HG03135 (cell line): Measurements from ENCODE around the gene C16orf95.

ENCODE experiments used
- ATAC-seq: cut with Tn5 transposase; IDR thresholded peaks from one replicate; pipeline ENCODE4 v1.9.1; 2021; ENCODE audit warnings: mild to moderate bottlenecking, moderate library complexity; ENCODE audit not compliant: unreplicated experiment

C16orf95 gene

GRCh38 chr16:87295661-87296531 lies 21.3 kb downstream of the C16orf95 start:
- ATAC-seq: no peak

- ATAC-seq: no peak
Measured at GRCh38 chr16:87295259-87295658, 21.9 kb downstream of the C16orf95 start.

DNA sequence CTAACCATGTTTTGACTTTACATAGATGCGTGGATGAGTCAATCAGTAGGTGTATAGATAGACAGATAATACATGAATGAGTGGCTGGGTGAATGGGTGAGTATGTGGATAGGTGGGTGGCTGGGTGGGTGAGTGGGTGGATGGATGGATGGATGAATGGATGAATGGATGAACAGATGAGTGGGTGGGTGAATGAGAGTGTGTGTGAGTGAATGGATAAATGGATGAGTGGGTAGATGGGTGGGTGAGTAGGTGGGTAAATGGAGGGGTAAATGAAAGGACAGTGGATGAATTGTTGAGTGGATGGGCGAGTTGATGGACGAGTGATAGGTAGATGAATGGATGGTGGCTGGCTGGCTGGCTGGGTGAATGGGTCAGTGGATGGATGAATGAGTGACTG lies 23.2 kb downstream of the C16orf95 start:
- no peak for ATAC-seq

DNA sequence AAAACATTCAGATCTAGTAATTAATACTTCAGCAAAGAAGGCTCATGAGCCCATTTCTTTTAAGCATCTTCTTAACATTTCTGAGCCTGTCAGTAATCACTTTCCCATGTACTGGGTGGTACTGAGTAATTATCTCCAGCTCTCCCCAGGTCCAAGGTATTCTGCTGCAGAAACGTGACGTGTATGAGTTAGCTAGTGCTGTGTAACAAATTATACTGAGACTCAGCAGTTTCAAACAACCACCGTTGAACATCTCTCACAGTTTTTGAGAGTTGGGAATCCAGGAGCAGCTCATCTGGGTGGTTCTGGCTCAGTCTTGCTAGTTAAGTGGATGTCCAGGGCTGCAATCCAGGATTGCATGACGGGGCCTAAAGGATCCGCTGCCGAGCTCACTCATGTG lies 25.2 kb downstream of the C16orf95 start:
- no peak for ATAC-seq

DNA sequence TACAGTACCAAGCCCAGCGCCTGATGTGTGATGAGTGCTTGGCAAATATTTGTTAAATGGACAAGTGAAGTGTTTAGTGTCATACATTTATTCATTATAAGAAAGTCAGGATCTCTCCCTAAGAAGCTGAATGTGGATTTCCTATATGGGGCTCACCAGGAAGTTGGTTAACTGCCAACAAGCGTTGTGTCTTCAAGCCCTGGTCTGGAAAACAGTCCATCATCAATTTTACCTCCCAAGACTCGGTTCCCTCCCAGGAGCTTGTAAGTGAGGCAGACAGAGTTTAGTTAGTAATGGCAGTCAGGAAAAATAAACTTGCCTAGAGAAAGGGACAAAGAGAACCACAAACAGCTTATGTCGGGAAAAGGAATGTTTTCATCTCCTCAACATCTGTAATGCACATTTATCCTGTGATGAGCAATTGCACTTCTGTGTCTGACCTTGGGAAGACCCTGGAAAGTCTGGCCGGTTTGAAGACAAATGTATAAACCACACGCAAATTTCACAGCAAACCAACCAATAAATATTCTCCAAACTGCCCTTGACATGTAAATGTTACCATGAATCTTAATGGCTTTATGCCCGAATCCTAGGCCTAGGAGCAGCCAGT lies 28.3 kb downstream of the C16orf95 start:
- no peak for ATAC-seq

DNA sequence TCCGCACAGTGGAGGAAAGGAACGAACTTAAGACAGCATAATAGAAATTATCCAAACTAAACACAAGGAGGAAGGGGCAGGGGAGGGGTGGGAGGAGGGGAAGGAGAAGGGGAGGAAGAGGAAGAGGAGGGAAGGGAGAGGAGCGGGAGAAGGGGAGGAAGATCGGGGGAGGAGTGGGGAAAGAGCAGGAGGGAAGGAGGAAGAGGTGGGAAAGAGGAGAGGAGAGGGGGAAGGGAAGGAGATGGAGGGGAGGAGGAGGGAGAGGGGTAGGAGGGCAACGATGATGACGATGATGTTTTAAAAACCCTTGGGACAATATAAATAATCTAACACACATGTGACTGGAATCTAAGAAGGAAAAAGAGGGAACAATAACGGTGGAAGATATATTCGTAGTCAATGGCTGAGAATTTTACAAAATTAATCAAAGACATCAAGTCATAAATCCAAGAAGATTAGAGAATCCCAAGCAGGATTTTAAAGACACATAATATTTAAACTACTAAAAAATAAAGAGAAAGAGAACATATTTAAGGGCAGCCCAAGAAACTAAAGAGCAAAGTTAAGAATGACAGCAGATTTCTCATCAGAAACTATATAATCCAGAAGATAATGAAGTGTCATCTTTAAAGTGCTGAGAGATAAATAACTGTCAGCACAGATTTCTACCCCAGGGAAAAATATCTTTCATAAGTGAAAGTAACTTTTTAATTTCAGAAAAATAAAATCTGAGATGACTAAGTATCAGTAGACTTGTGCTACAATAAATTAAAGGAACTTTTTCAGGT lies 30.2 kb downstream of the C16orf95 start:
- ATAC-seq: no peak

DNA sequence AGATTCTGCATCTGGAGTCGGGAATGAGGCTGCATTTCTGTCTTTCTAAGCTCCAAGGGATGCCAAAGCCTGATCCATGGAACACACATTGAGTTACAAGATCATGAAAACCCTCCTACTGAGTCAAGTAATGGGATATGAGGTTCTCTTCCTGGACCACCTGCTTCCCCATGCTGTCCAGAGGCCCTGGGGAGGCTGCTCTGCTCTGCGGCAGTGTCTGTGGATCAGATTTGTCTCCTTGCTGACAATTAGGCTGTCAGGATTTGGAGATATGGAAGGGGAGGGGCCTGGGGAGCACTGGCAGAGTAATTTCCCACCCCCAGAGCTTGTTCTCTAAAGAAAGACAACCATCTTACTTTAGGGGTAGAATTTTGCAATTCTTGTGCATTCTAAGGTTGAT lies 33.0 kb downstream of the C16orf95 start:
- ATAC-seq: no peak

- ATAC-seq: no peak
Measured at GRCh38 chr16:87279094-87279658, 38.0 kb downstream of the C16orf95 start.

GRCh38 chr16:87278191-87279093 lies 38.8 kb downstream of the C16orf95 start:
- no peak for ATAC-seq

DNA sequence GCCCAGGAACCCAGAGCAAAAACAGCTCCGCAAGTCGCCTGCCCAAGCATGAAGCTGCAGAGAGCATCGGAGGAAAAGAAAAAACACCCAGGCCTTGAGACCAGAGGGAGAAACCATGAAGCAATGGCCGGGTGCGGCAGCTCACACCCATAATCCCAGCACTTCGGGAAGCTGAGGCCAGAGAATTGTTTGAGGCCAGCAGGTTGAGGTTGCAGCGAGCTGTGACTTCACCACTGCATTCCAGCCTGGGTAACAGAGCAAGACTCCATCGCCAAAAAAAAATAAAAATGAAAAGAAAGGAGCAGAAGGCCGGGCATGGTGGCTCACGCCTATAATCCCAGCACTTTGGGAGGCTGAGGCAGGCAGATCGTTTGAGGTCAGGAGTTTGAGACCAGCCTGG lies 40.3 kb downstream of the C16orf95 start:
- no peak for ATAC-seq

- no peak for ATAC-seq
Measured at GRCh38 chr16:87276091-87276701, 41.0 kb downstream of the C16orf95 start.

DNA sequence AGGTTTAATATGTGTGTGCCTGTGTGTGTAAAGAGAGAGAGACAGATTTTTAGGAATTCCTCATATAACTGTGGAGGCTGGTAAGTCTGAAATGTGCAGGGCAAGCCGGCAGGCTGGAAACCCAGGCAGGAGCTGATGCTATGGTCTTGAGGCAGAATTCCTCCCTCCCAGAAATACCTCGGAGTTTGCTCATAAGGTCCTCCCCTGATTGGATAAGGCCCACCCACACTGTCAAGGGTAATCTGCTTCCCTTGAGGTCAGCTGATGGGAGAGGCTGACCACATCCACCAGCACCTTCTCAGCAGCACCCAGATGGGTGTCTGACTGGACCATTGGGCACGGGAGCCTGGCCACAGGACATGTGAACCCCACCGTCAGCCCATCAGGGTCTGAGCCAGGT lies 42.4 kb downstream of the C16orf95 start:
- no peak for ATAC-seq

- ATAC-seq: no peak
Measured at GRCh38 chr16:87273471-87274030, 43.6 kb downstream of the C16orf95 start.

DNA sequence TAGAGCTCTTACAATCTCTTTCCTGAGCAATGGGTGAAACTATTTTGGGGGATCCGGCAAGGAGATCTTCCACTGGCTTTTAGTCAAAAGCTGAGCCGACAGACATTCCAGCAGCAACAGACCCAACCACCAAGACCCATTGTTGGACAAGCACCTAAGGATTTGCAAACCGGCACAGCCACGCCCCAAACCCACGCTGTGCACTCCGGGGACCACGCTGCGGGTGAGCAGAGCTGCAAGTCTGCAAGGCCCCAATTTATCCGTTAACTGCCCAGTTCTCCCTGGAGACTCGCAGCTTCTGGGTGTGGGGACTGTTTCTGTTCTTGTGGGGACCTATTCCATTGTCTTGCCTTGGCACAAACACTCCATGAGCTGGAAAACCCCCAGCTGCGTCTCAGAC lies 45.9 kb downstream of the C16orf95 start:
- no peak for ATAC-seq

DNA sequence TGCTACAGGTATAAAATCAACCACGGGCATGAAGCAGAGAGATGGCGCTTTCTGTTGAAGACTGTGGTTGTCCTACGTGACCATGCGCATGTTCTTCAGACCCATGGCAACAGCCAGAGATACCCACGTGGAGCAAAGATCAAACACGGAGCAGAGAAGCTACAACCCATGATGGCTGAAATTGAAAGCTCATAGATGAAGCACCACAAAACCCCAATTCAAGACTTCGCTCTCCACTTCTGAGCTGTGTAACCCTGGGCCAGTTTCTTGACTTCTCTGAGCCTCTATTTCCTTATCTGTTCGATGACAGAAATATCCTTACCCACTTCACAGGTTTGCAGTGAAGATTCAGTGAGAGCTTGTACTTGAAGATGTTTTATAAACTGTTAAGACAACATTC lies 49.6 kb downstream of the C16orf95 start:
- no peak for ATAC-seq

GRCh38 chr16:87266846-87267245 lies 50.3 kb downstream of the C16orf95 start:
- ATAC-seq: no peak

- no peak for ATAC-seq
Measured at GRCh38 chr16:87265261-87265660, 51.9 kb downstream of the C16orf95 start.

GRCh38 chr16:87264634-87265033 lies 52.6 kb downstream of the C16orf95 start:
- no peak for ATAC-seq

GRCh38 chr16:87263418-87264052 lies 53.7 kb downstream of the C16orf95 start:
- no peak for ATAC-seq
